Natural killer cell (primary cell): ENCODE results near the gene CMIP. TPM values are rescaled to one million over a fixed set of nuclear protein-coding genes. Genes with fewer than 3 reads are reported as not detected.
A peak's percentile ranks its signal among the peaks of the same experiment; 100 is the strongest.

Source experiments
- ATAC-seq, 3 donors: fragments of 150-1000 bp in 2 of 3; fragments of 200-7000 bp in 1 of 3; cut with Tn5 transposase; 1 replicate in 1 of 3; 2 replicates in 2 of 3; pipeline ENCODE4 v1.10.0; 2021; ENCODE audit warnings: mild to moderate bottlenecking in 2 of 3, moderate library complexity in 2 of 3
- DNase-seq, 2 donors: peaks; one replicate each; pipeline versions ENCODE4 v3.0.0 to v3.0.0-alpha.2; 2013 to 2021; ENCODE audit warnings: mixed read lengths in 1 of 2
- H3K27ac ChIP-seq: one replicate; pipeline ENCODE4 v1.5.1; 2013; ENCODE audit warnings: mild to moderate bottlenecking, low read length
- H3K27me3 ChIP-seq: one replicate; pipeline ENCODE4 v1.6.1; 2013; ENCODE audit warnings: low read length; ENCODE audit not compliant: control insufficient read depth, insufficient read depth
- H3K36me3 ChIP-seq: one replicate; pipeline ENCODE4 v1.6.1; 2013; ENCODE audit warnings: low read length; ENCODE audit not compliant: control insufficient read depth, insufficient read depth
- H3K4me1 ChIP-seq: one replicate; pipeline ENCODE4 v1.6.1; 2013; ENCODE audit warnings: low read length; ENCODE audit not compliant: control insufficient read depth, insufficient read depth
- H3K4me3 ChIP-seq: one replicate; pipeline ENCODE4 v1.5.1; 2013; ENCODE audit warnings: low read length
- H3K9me3 ChIP-seq: one replicate; pipeline ENCODE4 v1.6.1; 2013; ENCODE audit warnings: low read length; ENCODE audit not compliant: control insufficient read depth, insufficient read depth
- H3K27ac Mint-ChIP-seq, 2 donors: one replicate each; pipeline ENCODE4 v1.8.0; 2022; ENCODE audit warnings: mild to moderate bottlenecking in 2 of 2, mixed read lengths in 2 of 2, moderate library complexity in 1 of 2
- H3K27me3 Mint-ChIP-seq, 2 donors: one replicate each; pipeline ENCODE4 v1.8.0; 2022; ENCODE audit warnings: low read depth in 2 of 2, mixed read lengths in 2 of 2
- H3K36me3 Mint-ChIP-seq: one replicate; pipeline ENCODE4 v1.8.0; 2022; ENCODE audit warnings: mixed read lengths
- H3K4me1 Mint-ChIP-seq, 2 donors: one replicate each; pipeline ENCODE4 v1.8.0; 2022; ENCODE audit warnings: mixed read lengths in 2 of 2
- H3K4me3 Mint-ChIP-seq: one replicate; pipeline ENCODE4 v1.8.0; 2022; ENCODE audit warnings: mild to moderate bottlenecking, moderate library complexity, mixed read lengths
- H3K9me3 Mint-ChIP-seq, 2 donors: one replicate each; pipeline ENCODE4 v1.8.0; 2022; ENCODE audit warnings: mixed read lengths in 2 of 2
- CTCF ChIP-seq: fragments of 200-600 bp; IDR thresholded peaks from one replicate; pipeline ENCODE4 v1.8.0; 2022; ENCODE audit warnings: antibody characterized with exemption
- WGBS: methylation state at CpG from one replicate; pipeline ENCODE4 v1.1.7; 2013; ENCODE audit warnings: missing lambda C conversion rate; ENCODE audit not compliant: insufficient coverage; 5-methylcytosine and 5-hydroxymethylcytosine counted together
- intact Hi-C: fragments of 100-400 bp; cut with micrococcal nuclease; formaldehyde crosslinking; loops from one replicate; pipeline ENCODE4 v1.14.2; 2022
- total RNA-seq, 4 donors: library from RNA; stranded (reverse); fragments of 120-200 nt in 1 of 4; gene quantifications; one replicate each; pipeline versions ENCODE4 v1.2.3 to v1.2.4, GENCODE V29; 2013 to 2022

Gene CMIP
- total RNA-seq, 3 donors from 2014 or later (not counting 1 experiment from before 2014, with no cell fraction given), result 88.2 to 115 (median 91.5) TPM

GRCh38 chr16:81463296-81463890 lies 18.8 kb downstream of the CMIP start:
- WGBS, result 94% methylated on average over 16 of the region's 16 CpGs
- H3K4me1 Mint-ChIP-seq, result peaks cover 65 to 74% of the 10 kb centered on the region in 2 donors
- Histone ChIP-seq H3K36me3 (peaks cover 10% of the 10 kb centered on the region), H3K4me3 (no peak overlapping the region), H3K27me3 (no peaks in the 10 kb centered on the region), H3K9me3 (no peaks in the 10 kb centered on the region), H3K27ac (no peak overlapping the region), H3K4me1 (peaks cover 59% of the 10 kb centered on the region)
- ATAC-seq, result no peak
- no peak for TF ChIP-seq CTCF
- H3K4me3 Mint-ChIP-seq, result no peak overlapping the region
- intact Hi-C loops, result no loop called here
- no peaks in the 10 kb centered on the region for H3K27me3 Mint-ChIP-seq
- DNase-seq, result no peak
- H3K27ac Mint-ChIP-seq, result no peak overlapping the region
- H3K9me3 Mint-ChIP-seq, result no peaks in the 10 kb centered on the region
- H3K36me3 Mint-ChIP-seq, result no peaks in the 10 kb centered on the region

GRCh38 chr16:81464279-81464678 lies 19.7 kb downstream of the CMIP start:
- no peak overlapping the region for H3K4me3 ChIP-seq
- no peaks in the 10 kb centered on the region for H3K36me3 Mint-ChIP-seq
- no peaks in the 10 kb centered on the region for H3K27me3 ChIP-seq
- WGBS, result 100% methylated on average over 4 of the region's 5 CpGs
- H3K27ac ChIP-seq, result no peak overlapping the region
- H3K27ac Mint-ChIP-seq, result peak overlapping the region; percentile 44 to 66
- H3K9me3 ChIP-seq, result no peaks in the 10 kb centered on the region
- no peak for TF ChIP-seq CTCF
- no peaks in the 10 kb centered on the region for H3K9me3 Mint-ChIP-seq
- no peaks in the 10 kb centered on the region for H3K27me3 Mint-ChIP-seq
- DNase-seq (no peak), ATAC-seq (no peak)
- no peak overlapping the region for H3K4me3 Mint-ChIP-seq
- H3K4me1 Mint-ChIP-seq, result peaks cover 74% of the 10 kb centered on the region in 2 donors
- H3K36me3 ChIP-seq, result peaks cover 4% of the 10 kb centered on the region
- intact Hi-C loops, result no loop called here
- H3K4me1 ChIP-seq, result peaks cover 65% of the 10 kb centered on the region

GRCh38 chr16:81465375-81465943 lies 20.9 kb downstream of the CMIP start:
- no peaks in the 10 kb centered on the region for H3K36me3 Mint-ChIP-seq
- peak overlapping the region in 1 of 2 donors; percentile 66 for H3K27ac Mint-ChIP-seq
- H3K9me3 Mint-ChIP-seq, result no peaks in the 10 kb centered on the region
- ATAC-seq, result no peak
- Histone ChIP-seq H3K36me3 (no peaks in the 10 kb centered on the region), H3K27ac (no peak overlapping the region), H3K4me1 (peaks cover 68% of the 10 kb centered on the region), H3K9me3 (no peaks in the 10 kb centered on the region), H3K4me3 (no peak overlapping the region), H3K27me3 (no peaks in the 10 kb centered on the region)
- no peak for TF ChIP-seq CTCF
- intact Hi-C loops, result no loop called here
- WGBS, result 91% methylated on average over 18 of the region's 18 CpGs
- H3K4me1 Mint-ChIP-seq, result peaks cover 79 to 82% of the 10 kb centered on the region in 2 donors
- peak overlapping the region; percentile 26 for H3K4me3 Mint-ChIP-seq
- H3K27me3 Mint-ChIP-seq, result no peaks in the 10 kb centered on the region
- DNase-seq, result no peak
